H1 (cell line): ENCODE measurements around the gene RAB5A. TPM values are rescaled to one million over a fixed set of nuclear protein-coding genes. Genes with fewer than 3 reads are reported as not detected.

ENCODE experiments used
- CTCF ChIA-PET: fragments of 300-600 bp; sonication (Branson Sonifier 250); formaldehyde crosslinking; loops from one replicate; lab custom pipeline; 2021; ENCODE audit not compliant: partially characterized antibody; lab: Charles Lee
- POLR2A ChIA-PET: fragments of 300-600 bp; sonication (Branson Sonifier 250); formaldehyde crosslinking; loops from one replicate; lab custom pipeline; 2021; ENCODE audit warnings: inconsistent platforms; ENCODE audit not compliant: partially characterized antibody; lab: Charles Lee
- DNase-seq, 2 experiments: peaks; one replicate each; pipeline versions ENCODE4 v3.0.0 to v3.0.0-alpha.2; 2010 to 2022; ENCODE audit warnings: low spot score in 2 of 2, low read depth in 1 of 2, mixed read lengths in 1 of 2
- FAIRE-seq: peaks from 2 replicates; lab custom pipeline; 2011; peaks lifted over from hg19 to GRCh38; lab: Jason Lieb, UNC
- H2AFZ ChIP-seq: 2 replicates; pipeline ENCODE4 v1.8.1; 2012; ENCODE audit warnings: low read length, inconsistent platforms
- H2AK5ac ChIP-seq: 2 replicates; pipeline ENCODE4 v1.6.1; 2013; ENCODE audit warnings: low read depth, low read length
- H2BK120ac ChIP-seq: replicated peaks from 2 replicates; pipeline ENCODE3; 2013; ENCODE audit warnings: low read depth, low read length, inconsistent platforms
- H2BK12ac ChIP-seq: 2 replicates; pipeline ENCODE4 v1.6.1; 2013; ENCODE audit warnings: low read depth, low read length
- H2BK15ac ChIP-seq: 2 replicates; pipeline ENCODE4 v1.6.1; 2013; ENCODE audit warnings: low read length
- H2BK20ac ChIP-seq: 2 replicates; pipeline ENCODE4 v1.6.1; 2013; ENCODE audit warnings: low read length
- H2BK5ac ChIP-seq: 2 replicates; pipeline ENCODE4 v1.6.1; 2013; ENCODE audit warnings: low read depth, low read length
- H3K14ac ChIP-seq: 2 replicates; pipeline ENCODE4 v1.6.1; 2013; ENCODE audit warnings: inconsistent platforms; ENCODE audit not compliant: insufficient read length
- H3K18ac ChIP-seq: 2 replicates; pipeline ENCODE4 v1.6.1; 2013; ENCODE audit warnings: low read length; ENCODE audit errors: extremely low read depth
- H3K23ac ChIP-seq: 2 replicates; pipeline ENCODE4 v1.6.1; 2013; ENCODE audit warnings: inconsistent platforms; ENCODE audit not compliant: insufficient read length
- H3K23me2 ChIP-seq: 2 replicates; pipeline ENCODE4 v1.6.1; 2013; ENCODE audit warnings: low read depth, low read length
- H3K27ac ChIP-seq: 2 replicates; pipeline ENCODE4 v1.6.1; 2011; ENCODE audit warnings: low read depth, low read length, inconsistent platforms
- H3K27me3 ChIP-seq, 4 experiments: replicated peaks in 1 of 4; 1 replicate in 1 of 4; 2 replicates in 3 of 4; pipeline versions ENCODE4 v1.6.1 to v1.8.1; 2011 to 2013; ENCODE audit warnings: low read length in 3 of 4, mild to moderate bottlenecking in 3 of 4, inconsistent platforms in 2 of 4, mixed read lengths in 2 of 4, moderate library complexity in 1 of 4; ENCODE audit not compliant: control insufficient read depth in 3 of 4, insufficient read depth in 3 of 4; ENCODE audit errors: extremely low read depth in 1 of 4
- H3K36me3 ChIP-seq, 4 experiments: 2 replicates each; pipeline versions ENCODE4 v1.6.1 to v1.8.1; 2011 to 2013; ENCODE audit warnings: mild to moderate bottlenecking in 4 of 4, low read length in 3 of 4, moderate library complexity in 2 of 4, control low read depth in 1 of 4, inconsistent platforms in 1 of 4; ENCODE audit not compliant: insufficient read depth in 4 of 4, control insufficient read depth in 2 of 4
- H3K4ac ChIP-seq: replicated peaks from 2 replicates; pipeline ENCODE3; 2013; ENCODE audit warnings: low read length, low read depth, mixed read lengths, inconsistent platforms; ENCODE audit not compliant: insufficient read length
- H3K4me1 ChIP-seq, 4 experiments: replicated peaks in 1 of 4; 1 replicate in 1 of 4; 2 replicates in 3 of 4; pipeline versions ENCODE4 v1.6.1 to v1.8.1; 2011 to 2013; ENCODE audit warnings: low read length in 3 of 4, inconsistent platforms in 2 of 4, mixed read lengths in 1 of 4; ENCODE audit not compliant: insufficient read depth in 4 of 4, control insufficient read depth in 3 of 4
- H3K4me2 ChIP-seq, 2 experiments: 2 replicates each; pipeline versions ENCODE4 v1.6.1 to v1.8.1; 2011 to 2013; ENCODE audit warnings: low read depth in 2 of 2, low read length in 2 of 2, control low read depth in 1 of 2, inconsistent platforms in 1 of 2, mild to moderate bottlenecking in 1 of 2; ENCODE audit not compliant: insufficient read depth in 1 of 2
- H3K4me3 ChIP-seq, 4 experiments: fragments of 200-600, 300-600 bp in 1 of 4; sonication (generic), shearing (Covaris generic), sonication (Bioruptor Twin) in 1 of 4; 2 replicates each; pipeline versions ENCODE4 v1.5.1 to v1.8.1; 2011 to 2016; ENCODE audit warnings: low read length in 4 of 4, low read depth in 3 of 4, control low read depth in 2 of 4, inconsistent platforms in 2 of 4, mild to moderate bottlenecking in 2 of 4, mixed read lengths in 1 of 4, moderate library complexity in 1 of 4; ENCODE audit not compliant: insufficient read depth in 2 of 4; ENCODE audit errors: extremely low read depth in 1 of 4
- H3K56ac ChIP-seq: replicated peaks from 2 replicates; pipeline ENCODE3; 2013; ENCODE audit warnings: low read depth, mild to moderate bottlenecking, mixed read lengths, low read length, inconsistent platforms; ENCODE audit not compliant: insufficient read length
- H3K79me1 ChIP-seq: 2 replicates; pipeline ENCODE4 v1.6.1; 2013; ENCODE audit warnings: low read depth, low read length, control low read depth
- H3K79me2 ChIP-seq, 2 experiments: 2 replicates each; pipeline versions ENCODE4 v1.6.1 to v1.8.1; 2012 to 2013; ENCODE audit warnings: low read length in 2 of 2, mild to moderate bottlenecking in 2 of 2, inconsistent platforms in 1 of 2; ENCODE audit not compliant: insufficient read depth in 2 of 2, control insufficient read depth in 1 of 2
- H3K9ac ChIP-seq, 4 experiments: replicated peaks in 1 of 4; 1 replicate in 1 of 4; 2 replicates in 3 of 4; pipeline versions ENCODE4 v1.6.1 to v1.8.1; 2011 to 2013; ENCODE audit warnings: low read depth in 3 of 4, low read length in 3 of 4, control low read depth in 2 of 4, mild to moderate bottlenecking in 2 of 4, moderate library complexity in 2 of 4, inconsistent platforms in 1 of 4; ENCODE audit errors: extremely low read depth in 1 of 4
- H3K9me3 ChIP-seq, 2 experiments: 2 replicates each; pipeline versions ENCODE4 v1.6.1 to v1.8.1; 2012 to 2013; ENCODE audit warnings: mild to moderate bottlenecking in 2 of 2, moderate library complexity in 2 of 2, control low read depth in 1 of 2, inconsistent platforms in 1 of 2, low read depth in 1 of 2, low read length in 1 of 2, mixed read lengths in 1 of 2; ENCODE audit not compliant: insufficient read depth in 2 of 2
- H4K20me1 ChIP-seq, 2 experiments: replicated peaks in 1 of 2; 2 replicates each; pipeline versions ENCODE3 to v1.8.1; 2011 to 2013; ENCODE audit warnings: inconsistent platforms in 2 of 2, low read length in 2 of 2, mild to moderate bottlenecking in 1 of 2; ENCODE audit not compliant: insufficient read depth in 2 of 2, control insufficient read depth in 1 of 2
- H4K5ac ChIP-seq: 2 replicates; pipeline ENCODE4 v1.6.1; 2013; ENCODE audit warnings: low read length, low read depth, mixed read lengths, inconsistent platforms; ENCODE audit not compliant: insufficient read length
- H4K8ac ChIP-seq: 2 replicates; pipeline ENCODE4 v1.8.0; 2013; ENCODE audit warnings: mild to moderate bottlenecking, moderate library complexity, low read length, inconsistent platforms; ENCODE audit not compliant: insufficient read depth; ENCODE audit errors: extremely low read depth
- H4K91ac ChIP-seq: replicated peaks from 2 replicates; pipeline ENCODE3; 2013; ENCODE audit warnings: low read length, mixed read lengths, inconsistent platforms; ENCODE audit not compliant: insufficient read length
- POU5F1 ChIP-seq: IDR thresholded peaks from 2 replicates; pipeline ENCODE4 v1.6.1; 2011; ENCODE audit warnings: low read depth, mild to moderate bottlenecking, low read length, moderate library complexity
- SRF ChIP-seq: IDR thresholded peaks from 2 replicates; pipeline ENCODE4 v1.6.1; 2011; ENCODE audit warnings: mild to moderate bottlenecking, low read depth, low read length, moderate library complexity
- WGBS, 2 experiments: shearing (Covaris generic) in 1 of 2; methylation state at CpG; one replicate each; pipeline versions ENCODE4 v1.1.6 to v1.1.7; 2013 to 2015; ENCODE audit warnings: low lambda C conversion rate in 2 of 2, mixed read lengths in 2 of 2, inconsistent platforms in 1 of 2, low coverage in 1 of 2, missing lambda C conversion rate in 1 of 2; ENCODE audit not compliant: insufficient replicate concordance in 2 of 2, insufficient coverage in 1 of 2, insufficient read length in 1 of 2; ENCODE audit errors: extremely low coverage in 1 of 2, missing lambda C conversion rate in 1 of 2; 5-methylcytosine and 5-hydroxymethylcytosine counted together
- polyA plus RNA-seq, 7 experiments: library from polyadenylated mRNA; depleted of rRNA in 3 of 7; stranded (reverse) in 5 of 7; unstranded in 2 of 7; fragments of >200 nt in 5 of 7; fragments of 200-250 nt in 2 of 7; gene quantifications; 1 replicate in 5 of 7; 2 replicates in 1 of 7; 4 replicates in 1 of 7; pipeline versions ENCODE4 v1.2.1 to v1.2.3, GENCODE V29; 2011 to 2013; ENCODE audit warnings: missing spikeins in 2 of 7, mixed read lengths in 2 of 7
- total RNA-seq: library from RNA; stranded (reverse); fragmentation: NEBNext Ultra II Directional; extraction: Animal tissue kit (Norgen Biotek cat#: 25700); gene quantifications from 2 replicates; pipeline ENCODE4 v1.2.1, GENCODE V29; 2021

Gene RAB5A
- total and polyA plus RNA-seq, 2 of the 8 experiments (the other 6 are each of a cell fraction or from before 2014, with no cell fraction given): 22.4 to 77.7 TPM

DNA sequence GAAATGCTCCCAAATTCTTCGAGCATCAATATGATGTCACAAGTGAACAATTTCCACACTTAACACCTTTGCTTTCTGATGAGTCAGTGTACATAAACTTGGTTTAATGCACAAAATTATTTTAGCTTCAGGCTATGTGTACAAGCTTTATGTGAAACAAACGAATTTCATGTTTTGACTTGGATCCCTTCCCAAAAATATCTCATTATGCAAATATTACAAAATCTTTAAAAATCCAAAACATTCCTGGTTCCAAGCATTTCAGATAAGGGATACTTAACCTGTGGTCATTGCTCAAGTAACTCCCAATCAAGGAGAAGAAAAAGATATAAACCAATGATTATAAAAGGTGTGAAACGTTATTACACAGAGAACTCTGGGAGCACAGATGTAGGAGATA is 25.2 kb downstream of the RAB5A start:
- Histone ChIP-seq H2BK20ac (no peak overlapping the region), H3K18ac (no peak overlapping the region), H2BK15ac (no peak overlapping the region), H3K9me3 (no peaks in the 10 kb centered on the region), H3K36me3 (peaks cover 0 to 36% (median 12%) of the 10 kb centered on the region in 4 experiments; a peak in 6 of 8 replicates), H4K8ac (no peak overlapping the region), H3K23me2 (no peaks in the 10 kb centered on the region), H3K56ac (no peak overlapping the region), H3K27ac (no peak overlapping the region), H3K4ac (no peak overlapping the region), H3K27me3 (no peaks in the 10 kb centered on the region), H2BK120ac (no peak overlapping the region), H3K4me2 (no peak overlapping the region), H2AK5ac (no peak overlapping the region), H3K14ac (no peak overlapping the region), H2BK5ac (no peak overlapping the region), H4K91ac (no peak overlapping the region), H3K79me1 (no peaks in the 10 kb centered on the region), H4K20me1 (peaks cover 0 to 4% of the 10 kb centered on the region in 2 experiments), H3K79me2 (peaks cover 2 to 62% of the 10 kb centered on the region in 2 experiments; a peak in 3 of 4 replicates), H2BK12ac (no peak overlapping the region), H2AFZ (no peak overlapping the region), H4K5ac (no peak overlapping the region), H3K9ac (no peak overlapping the region), H3K23ac (no peak overlapping the region), H3K4me3 (no peak overlapping the region), H3K4me1 (no peaks in the 10 kb centered on the region)
- TF ChIP-seq SRF (no peak), POU5F1 (no peak)
- WGBS, 2 experiments: 88% methylated on average over 3 of the region's 3 CpGs; no CpG with 5 or more reads in 1 of the 2 experiments
- POLR2A ChIA-PET: interaction anchor here (1.6 kb wide), 1 partner anchor 17 kb away, joined by 3 read pairs; no protein-coding TSS in a partner anchor
- CTCF ChIA-PET: no interaction called here
- DNase-seq: no peak
- FAIRE-seq: no peak
